Gastrocnemius medialis (tissue), 4 donors: ENCODE data around the gene CACNA1C.

ENCODE experiments used
- CTCF ChIP-seq, 5 experiments: fragments of 450-650 bp in 3 of 5; fragments of 200-600 bp in 2 of 5; sonication (generic) in 2 of 5; IDR thresholded peaks in 4 of 5; conservative IDR thresholded peaks in 1 of 5; 1 replicate in 4 of 5; 2 replicates in 1 of 5; pipeline ENCODE4 v1.5.1; 2016 to 2019; ENCODE audit warnings: antibody characterized with exemption in 5 of 5, mild to moderate bottlenecking in 3 of 5, moderate library complexity in 3 of 5
- POLR2A ChIP-seq, 2 donors: fragments of 450-650 bp; IDR thresholded peaks; one replicate each; pipeline ENCODE4 v1.6.1; 2017; ENCODE audit warnings: antibody characterized with exemption in 2 of 2, mild to moderate bottlenecking in 2 of 2, moderate library complexity in 2 of 2

GRCh38 chr12:2003676-2004112 is 49.1 kb upstream of the CACNA1C start:
- no peak for TF ChIP-seq CTCF (IDR thresholded peaks at IDR 0.05 in 4 of 5, conservative IDR thresholded peaks at IDR 0.05 in 1 of 5)
- no peak for TF ChIP-seq POLR2A (IDR thresholded peaks at IDR 0.05)
